Colonic mucosa (tissue), 4 donors: ENCODE data around the gene CDK4. TPM values are rescaled to one million over a fixed set of nuclear protein-coding genes. Genes with fewer than 3 reads are reported as not detected.
A peak's percentile ranks its signal among the peaks of the same experiment; 100 is the strongest.
"Not testable (repeated sequence)": the region's sequence is repeated elsewhere in the genome, so short reads cannot be mapped to it uniquely, and the experiment has no call there.

Experiments
- DNase-seq: peaks from one replicate; pipeline ENCODE4 v3.0.0-alpha.2; 2020
- H3K27ac ChIP-seq: fragments of 200-600 bp; one replicate; pipeline ENCODE4 v1.8.0; 2021
- H3K27me3 ChIP-seq: fragments of 200-600 bp; one replicate; pipeline ENCODE4 v1.8.0; 2021
- H3K36me3 ChIP-seq: fragments of 200-600 bp; one replicate; pipeline ENCODE4 v1.8.0; 2021
- H3K4me1 ChIP-seq: fragments of 200-600 bp; one replicate; pipeline ENCODE4 v1.8.0; 2021; ENCODE audit warnings: mild to moderate bottlenecking
- H3K4me3 ChIP-seq: fragments of 200-600 bp; one replicate; pipeline ENCODE4 v1.8.0; 2021
- H3K9ac ChIP-seq, 2 donors: one replicate each; pipeline ENCODE4 v1.7.0; 2013; ENCODE audit warnings: control low read depth in 2 of 2, low read depth in 2 of 2, low read length in 2 of 2
- H3K9me3 ChIP-seq: fragments of 200-600 bp; one replicate; pipeline ENCODE4 v1.8.0; 2021
- CTCF ChIP-seq: fragments of 200-600 bp; IDR thresholded peaks from one replicate; pipeline ENCODE4 v1.8.0; 2022; ENCODE audit warnings: antibody characterized with exemption, mild to moderate bottlenecking
- intact Hi-C: fragments of 100-400 bp; cut with DNase I; formaldehyde crosslinking; loops from one replicate; pipeline ENCODE4 v1.14.1; 2022
- total RNA-seq, 2 donors: library from RNA; stranded (reverse); fragmentation: NEBNext Ultra II Directional in 1 of 2; extraction: Animal tissue kit (Norgen Biotek cat#: 25700) in 1 of 2; gene quantifications; one replicate each; pipeline ENCODE4 v1.2.1, GENCODE V29; 2021
- donor health status: healthy.
- donor health status: DM: no; HTN: no; CAD: no.
- donor health status: DM: no; HTN: no; CAD: no.

Gene CDK4
- total RNA-seq, 2 donors from 2014 or later, result 45.7 to 121 TPM

GRCh38 chr12:57777367-57777766 is 25.3 kb upstream of the CDK4 start:
- TF ChIP-seq CTCF, result no peak
- Histone ChIP-seq H3K27ac (no peak overlapping the region), H3K36me3 (no peaks in the 10 kb centered on the region), H3K4me1 (no peaks in the 10 kb centered on the region), H3K9ac (no peak overlapping the region), H3K9me3 (no peaks in the 10 kb centered on the region), H3K4me3 (no peak overlapping the region), H3K27me3 (no peaks in the 10 kb centered on the region)
- DNase-seq, result no peak
- intact Hi-C loops, result no loop called here

GRCh38 chr12:57776247-57776587 is 24.1 kb upstream of the CDK4 start:
- Histone ChIP-seq H3K4me3 (no peak overlapping the region), H3K36me3 (no peaks in the 10 kb centered on the region), H3K27ac (no peak overlapping the region), H3K9me3 (no peaks in the 10 kb centered on the region), H3K27me3 (no peaks in the 10 kb centered on the region), H3K4me1 (peaks cover 3% of the 10 kb centered on the region), H3K9ac (no peak overlapping the region)
- DNase-seq, result no peak
- intact Hi-C loops, result no loop called here
- no peak for TF ChIP-seq CTCF

GRCh38 chr12:57775563-57776246 is 23.6 kb upstream of the CDK4 start:
- no peaks in the 10 kb centered on the region for H3K36me3 ChIP-seq
- H3K9me3 ChIP-seq, result no peaks in the 10 kb centered on the region
- TF ChIP-seq CTCF, result no peak
- no peak for DNase-seq
- H3K9ac ChIP-seq, result no peak overlapping the region
- peaks cover 4% of the 10 kb centered on the region for H3K4me1 ChIP-seq
- intact Hi-C loops, result no loop called here
- no peak overlapping the region for H3K27ac ChIP-seq
- H3K27me3 ChIP-seq, result no peaks in the 10 kb centered on the region
- no peak overlapping the region for H3K4me3 ChIP-seq

- H3K36me3 ChIP-seq, result no peaks in the 10 kb centered on the region
- H3K9me3 ChIP-seq, result no peaks in the 10 kb centered on the region
- H3K9ac ChIP-seq, result no peak overlapping the region
- no peak for TF ChIP-seq CTCF
- no peak overlapping the region for H3K27ac ChIP-seq
- H3K27me3 ChIP-seq, result no peaks in the 10 kb centered on the region
- H3K4me1 ChIP-seq, result peaks cover 4% of the 10 kb centered on the region
- intact Hi-C loops, result no loop called here
- no peak for DNase-seq
- H3K4me3 ChIP-seq, result no peak overlapping the region
These were observed 22.9 kb upstream of the CDK4 start for GRCh38 chr12:57775044-57775443.

- H3K27ac ChIP-seq, H3K27me3 ChIP-seq, H3K4me3 ChIP-seq, H3K36me3 ChIP-seq, H3K9ac ChIP-seq, H3K9me3 ChIP-seq, intact Hi-C loops, DNase-seq, H3K4me1 ChIP-seq: not testable (repeated sequence)
These were observed 22.5 kb upstream of the CDK4 start for GRCh38 chr12:57774634-57775033.

- intact Hi-C loops, result no loop called here
- peaks cover 4% of the 10 kb centered on the region for H3K4me1 ChIP-seq
- H3K36me3 ChIP-seq, result no peaks in the 10 kb centered on the region
- H3K4me3 ChIP-seq, result peak within 1 kb of the TSS; percentile 80
- TF ChIP-seq CTCF, result no peak
- DNase-seq, result peak; percentile 81
- no peaks in the 10 kb centered on the region for H3K9me3 ChIP-seq
- H3K9ac ChIP-seq, result peak within 1 kb of the TSS; percentile 85 to 94
- peak within 1 kb of the TSS; percentile 95 for H3K27ac ChIP-seq
- no peaks in the 10 kb centered on the region for H3K27me3 ChIP-seq
These were observed 20.6 kb upstream of the CDK4 start, which contains the start of gene EEF1AKMT3 for GRCh38 chr12:57772429-57773322. Gene EEF1AKMT3 (plus strand): TSS chr12:57772614. CDS start chr12:57772725, 111 bp downstream.
